ENCODE data around the gene ITGB2. TPM values are rescaled to one million over a fixed set of nuclear protein-coding genes. Genes with fewer than 3 reads are reported as not detected.

Gene ITGB2
- total RNA-seq, 2 donors from 2014 or later: 161 to 166 TPM

DNA sequence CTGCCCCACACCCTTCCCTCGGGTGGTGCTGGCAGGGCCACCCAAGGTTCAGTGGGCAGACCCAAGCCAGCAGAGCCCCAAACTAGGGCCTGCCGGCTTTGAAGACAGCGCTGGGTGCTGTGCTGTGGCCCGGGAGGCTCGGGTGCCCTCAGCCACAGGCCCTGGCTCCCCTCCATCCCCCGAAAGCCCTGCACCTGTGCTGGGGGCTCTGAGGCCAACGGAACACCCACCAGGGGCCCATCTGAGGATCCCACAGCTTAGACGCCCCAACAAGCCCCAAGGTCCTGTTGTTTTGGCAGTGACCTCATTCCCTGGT lies 8.6 kb downstream of the ITGB2 start:
- Histone ChIP-seq H3K27ac (no peak overlapping the region), H3K4me3 (no peak overlapping the region), H3K36me3 (no peaks in the 10 kb centered on the region), H3K27me3 (replicated peaks; ENCODE audit: insufficient read depth) (no peaks in the 10 kb centered on the region), H3K4me1 (ENCODE audit: control insufficient read depth in 1 of 2, low read depth in 2 of 2) (peaks cover 17 to 29% of the 10 kb centered on the region in 2 donors), H3K9me3 (no peaks in the 10 kb centered on the region)
- DNase-seq (ENCODE audit: low spot score) (no peak), ATAC-seq (ENCODE audit: insufficient number of reproducible peaks, low FRiP score, low read depth) (no peak)
- TF ChIP-seq, protein P1, sequence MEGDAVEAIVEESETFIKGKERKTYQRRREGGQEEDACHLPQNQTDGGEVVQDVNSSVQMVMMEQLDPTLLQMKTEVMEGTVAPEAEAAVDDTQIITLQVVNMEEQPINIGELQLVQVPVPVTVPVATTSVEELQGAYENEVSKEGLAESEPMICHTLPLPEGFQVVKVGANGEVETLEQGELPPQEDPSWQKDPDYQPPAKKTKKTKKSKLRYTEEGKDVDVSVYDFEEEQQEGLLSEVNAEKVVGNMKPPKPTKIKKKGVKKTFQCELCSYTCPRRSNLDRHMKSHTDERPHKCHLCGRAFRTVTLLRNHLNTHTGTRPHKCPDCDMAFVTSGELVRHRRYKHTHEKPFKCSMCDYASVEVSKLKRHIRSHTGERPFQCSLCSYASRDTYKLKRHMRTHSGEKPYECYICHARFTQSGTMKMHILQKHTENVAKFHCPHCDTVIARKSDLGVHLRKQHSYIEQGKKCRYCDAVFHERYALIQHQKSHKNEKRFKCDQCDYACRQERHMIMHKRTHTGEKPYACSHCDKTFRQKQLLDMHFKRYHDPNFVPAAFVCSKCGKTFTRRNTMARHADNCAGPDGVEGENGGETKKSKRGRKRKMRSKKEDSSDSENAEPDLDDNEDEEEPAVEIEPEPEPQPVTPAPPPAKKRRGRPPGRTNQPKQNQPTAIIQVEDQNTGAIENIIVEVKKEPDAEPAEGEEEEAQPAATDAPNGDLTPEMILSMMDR (IDR thresholded peaks at IDR 0.05): no peak

DNA sequence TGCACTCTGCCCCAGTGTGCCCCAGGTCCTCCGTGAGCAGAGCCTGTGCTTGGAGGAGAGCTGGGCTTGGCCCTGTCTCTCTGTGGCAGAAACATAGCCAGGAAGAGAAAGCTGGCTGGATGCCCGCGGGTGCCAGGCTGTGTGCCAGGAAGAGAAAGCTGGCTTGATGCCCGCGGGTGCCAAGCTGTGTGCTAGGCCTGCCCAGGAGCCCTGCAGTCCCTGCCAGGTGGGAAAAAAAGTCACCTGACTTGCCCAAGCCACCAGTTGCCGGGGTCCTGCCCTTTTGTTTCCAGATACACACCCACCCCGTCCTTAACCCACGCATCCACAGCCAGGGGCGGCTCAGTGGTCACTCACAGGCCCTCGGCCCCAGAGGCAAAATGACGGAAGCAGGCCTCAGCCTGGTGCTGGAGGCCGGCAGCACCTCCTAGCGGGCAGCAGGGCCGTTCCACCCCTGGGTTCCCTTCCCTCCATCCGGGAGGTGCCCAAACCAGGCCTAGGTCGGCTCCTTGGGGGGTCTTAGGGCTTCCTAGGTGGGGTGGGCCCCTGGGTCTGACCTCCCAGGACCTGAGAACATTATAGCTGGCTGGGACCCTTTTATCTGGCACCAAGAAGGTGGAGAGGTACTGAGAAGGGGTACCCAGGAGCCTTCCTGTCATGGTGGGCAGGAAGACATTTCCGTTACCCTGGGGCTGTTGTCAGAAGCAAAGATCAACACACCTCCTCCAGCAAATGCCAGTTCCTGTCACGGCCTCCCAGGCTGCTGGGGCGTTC lies 9.1 kb downstream of the ITGB2 start:
- Histone ChIP-seq H3K4me1 (ENCODE audit: control insufficient read depth in 1 of 2, low read depth in 2 of 2) (peaks cover 17 to 29% of the 10 kb centered on the region in 2 donors), H3K27me3 (replicated peaks; ENCODE audit: insufficient read depth) (no peaks in the 10 kb centered on the region), H3K27ac (no peak overlapping the region), H3K36me3 (no peaks in the 10 kb centered on the region), H3K4me3 (no peak overlapping the region), H3K9me3 (no peaks in the 10 kb centered on the region)
- DNase-seq (ENCODE audit: low spot score) (no peak), ATAC-seq (ENCODE audit: insufficient number of reproducible peaks, low FRiP score, low read depth) (peak; percentile 18)
- TF ChIP-seq, protein P1 (IDR thresholded peaks at IDR 0.05): no peak

DNA sequence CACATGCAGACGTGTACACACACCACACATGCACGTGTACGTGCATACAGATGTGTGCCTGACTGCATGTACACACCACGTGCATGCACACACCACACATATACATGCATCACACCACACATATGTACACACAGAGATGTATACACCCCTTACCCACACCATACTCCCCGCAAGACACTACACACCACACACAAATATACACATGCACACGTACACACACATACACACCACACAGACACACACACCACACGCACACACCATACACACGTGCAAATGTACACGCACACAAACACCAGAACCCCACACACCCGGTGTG lies 9.7 kb downstream of the ITGB2 start:
- Histone ChIP-seq H3K4me1 (ENCODE audit: control insufficient read depth in 1 of 2, low read depth in 2 of 2) (peaks cover 17 to 29% of the 10 kb centered on the region in 2 donors), H3K36me3 (no peaks in the 10 kb centered on the region), H3K27ac (no peak overlapping the region), H3K27me3 (replicated peaks; ENCODE audit: insufficient read depth) (no peaks in the 10 kb centered on the region), H3K4me3 (no peak overlapping the region), H3K9me3 (no peaks in the 10 kb centered on the region)
- DNase-seq (ENCODE audit: low spot score): no peak
- no peak for ATAC-seq (ENCODE audit: insufficient number of reproducible peaks, low FRiP score, low read depth)
- TF ChIP-seq, protein P1 (IDR thresholded peaks at IDR 0.05): no peak

DNA sequence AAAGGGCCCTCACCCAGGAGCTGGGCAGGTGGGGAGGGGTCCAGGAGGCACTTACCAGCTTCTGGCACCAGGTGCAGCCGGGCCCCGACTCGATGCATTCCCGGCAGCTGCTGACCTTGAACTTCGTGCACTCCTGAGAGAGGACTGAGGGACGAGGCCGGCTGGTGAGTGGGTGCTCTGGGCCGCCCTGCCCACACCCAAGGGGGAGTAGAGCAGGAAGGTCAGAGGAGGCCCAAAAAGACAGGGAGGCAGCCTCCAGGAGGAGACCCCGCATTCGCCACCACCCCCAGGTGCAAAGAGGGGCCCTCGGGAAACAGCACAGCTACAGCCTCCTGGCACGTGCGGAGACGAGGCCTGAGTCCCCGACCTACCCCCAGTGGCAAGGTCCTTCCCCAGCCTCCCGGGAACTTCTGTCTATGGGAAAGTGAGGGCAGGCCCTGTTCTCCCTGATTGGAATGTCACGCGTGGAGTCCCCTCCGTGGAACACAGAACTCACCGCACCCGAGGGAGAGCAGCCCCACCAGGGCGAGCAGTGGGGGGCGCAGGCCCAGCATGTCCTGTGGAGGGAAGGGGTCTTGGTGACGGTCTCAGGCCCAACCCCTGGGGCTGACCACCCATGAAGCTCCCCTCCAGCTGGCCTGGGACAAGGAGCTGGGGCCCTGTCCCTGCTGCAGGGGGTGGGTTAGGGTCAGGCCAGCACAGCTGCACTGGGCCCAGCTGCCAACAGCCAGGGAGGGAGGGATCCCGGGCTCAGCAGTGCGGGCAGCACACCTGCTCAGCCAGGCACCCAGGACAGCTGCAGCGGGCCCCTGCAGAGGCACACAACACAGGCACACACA lies 10.3 kb downstream of the ITGB2 start:
- no peak for DNase-seq (ENCODE audit: low spot score)
- Histone ChIP-seq H3K4me1 (ENCODE audit: control insufficient read depth in 1 of 2, low read depth in 2 of 2) (peaks cover 17 to 29% of the 10 kb centered on the region in 2 donors), H3K9me3 (no peaks in the 10 kb centered on the region), H3K27ac (no peak overlapping the region), H3K27me3 (replicated peaks; ENCODE audit: insufficient read depth) (no peaks in the 10 kb centered on the region), H3K4me3 (no peak overlapping the region), H3K36me3 (no peaks in the 10 kb centered on the region)
- no peak for ATAC-seq (ENCODE audit: insufficient number of reproducible peaks, low FRiP score, low read depth)
- TF ChIP-seq, protein P1 (IDR thresholded peaks at IDR 0.05): no peak

DNA sequence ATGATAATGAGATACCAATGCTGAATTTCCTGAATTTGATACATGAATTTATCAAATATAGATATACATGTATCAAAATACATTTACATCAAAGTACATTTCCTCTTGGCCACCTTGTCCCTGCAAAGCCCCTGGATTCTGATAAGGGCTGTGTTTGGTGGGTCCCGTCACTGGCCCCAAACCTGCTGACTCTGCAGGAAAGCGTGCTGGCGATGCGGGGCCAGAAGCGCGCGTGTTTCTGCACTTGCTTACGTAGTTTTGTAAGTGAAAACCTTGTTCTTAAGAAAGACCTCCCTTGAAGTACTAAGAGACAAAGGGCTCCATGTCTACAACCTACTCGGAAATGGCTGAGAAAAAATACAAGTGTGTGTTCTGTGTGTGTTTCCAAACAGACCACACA lies 11.0 kb downstream of the ITGB2 start:
- TF ChIP-seq, protein P1 (IDR thresholded peaks at IDR 0.05): no peak
- peaks cover 17 to 29% of the 10 kb centered on the region in 2 donors for H3K4me1 ChIP-seq (ENCODE audit: control insufficient read depth in 1 of 2, low read depth in 2 of 2)
- H3K27me3 ChIP-seq (replicated peaks; ENCODE audit: insufficient read depth): no peaks in the 10 kb centered on the region
- H3K9me3 ChIP-seq: no peaks in the 10 kb centered on the region
- H3K36me3 ChIP-seq: no peaks in the 10 kb centered on the region
- no peak for ATAC-seq (ENCODE audit: insufficient number of reproducible peaks, low FRiP score, low read depth)
- H3K4me3 ChIP-seq: no peak overlapping the region
- DNase-seq (ENCODE audit: low spot score): no peak
- no peak overlapping the region for H3K27ac ChIP-seq
